HepG2 (cell line): ENCODE measurements around the gene UNC13D. TPM values are rescaled to one million over a fixed set of nuclear protein-coding genes. Genes with fewer than 3 reads are reported as not detected.

Experiments
- ARID3A ChIP-seq: IDR thresholded peaks from 2 replicates; pipeline ENCODE4 v1.6.1; 2012; ENCODE audit warnings: low read depth, low read length, improper control_type of control experiment
- ARID5B ChIP-seq: IDR thresholded peaks from 2 replicates; pipeline ENCODE4 v1.4.0; 2020; ENCODE audit warnings: mild to moderate bottlenecking, missing genetic modification reagents
- ATF1 ChIP-seq: IDR thresholded peaks from 2 replicates; pipeline ENCODE4 v1.6.1; 2016; ENCODE audit warnings: mild to moderate bottlenecking, control low read depth
- BORCS8-MEF2B ChIP-seq: sonication (generic); formaldehyde crosslinking; IDR thresholded peaks from 2 replicates; pipeline ENCODE4 v1.8.0; 2022; ENCODE audit warnings: mild to moderate bottlenecking, missing genetic modification reagents
- MED8 ChIP-seq: sonication (generic); formaldehyde crosslinking; IDR thresholded peaks from 2 replicates; pipeline ENCODE4 v1.8.1; 2023; ENCODE audit warnings: mild to moderate bottlenecking, missing genetic modification reagents; ENCODE audit not compliant: insufficient replicate concordance
- NR2F1 ChIP-seq, 2 experiments: fragments of 450-650 bp in 1 of 2; formaldehyde crosslinking in 1 of 2; IDR thresholded peaks; 2 replicates each; pipeline versions ENCODE4 v1.5.0 to v1.6.1; 2016 to 2020; ENCODE audit warnings: mild to moderate bottlenecking in 1 of 2, missing compliant biosample characterization in 1 of 2, missing genetic modification reagents in 1 of 2, moderate library complexity in 1 of 2
- PCBP1 ChIP-seq: fragments of 200-400 bp; formaldehyde crosslinking; IDR thresholded peaks from 2 replicates; pipeline ENCODE4 v1.6.1; 2017; ENCODE audit warnings: mild to moderate bottlenecking, low read depth, low read length, borderline replicate concordance
- PHB2 ChIP-seq: fragments of 450-650 bp; IDR thresholded peaks from 2 replicates; pipeline ENCODE4 v1.6.1; 2018; ENCODE audit not compliant: partially characterized antibody
- RBFOX2 ChIP-seq: fragments of 200-400 bp; formaldehyde crosslinking; IDR thresholded peaks from 2 replicates; pipeline ENCODE4 v1.6.1; 2017; ENCODE audit warnings: low read depth, mild to moderate bottlenecking, low read length
- SOX13 ChIP-seq, 3 experiments: fragments of 450-650 bp in 1 of 3; sonication (generic) in 1 of 3; formaldehyde crosslinking in 1 of 3; IDR thresholded peaks in 2 of 3; conservative IDR thresholded peaks in 1 of 3; 2 replicates each; pipeline versions ENCODE4 v1.5.0 to v1.6.1; 2016 to 2020; ENCODE audit warnings: antibody characterized with exemption in 1 of 3, mild to moderate bottlenecking in 1 of 3, missing compliant biosample characterization in 1 of 3, missing genetic modification reagents in 1 of 3, moderate library complexity in 1 of 3
- STAG1 ChIP-seq: sonication (generic); formaldehyde crosslinking; IDR thresholded peaks from 2 replicates; pipeline ENCODE4 v1.4.0; 2020; ENCODE audit warnings: missing genetic modification reagents
- ZNF207 ChIP-seq: fragments of 450-650 bp; IDR thresholded peaks from 2 replicates; pipeline ENCODE4 v1.6.1; 2016; ENCODE audit warnings: antibody characterized with exemption, borderline replicate concordance
- ZNF501 ChIP-seq: sonication (generic); formaldehyde crosslinking; IDR thresholded peaks from 2 replicates; pipeline ENCODE4 v1.5.1; 2020; ENCODE audit warnings: mild to moderate bottlenecking, moderate library complexity, missing genetic modification reagents
- ZNF660 ChIP-seq: sonication (generic); formaldehyde crosslinking; IDR thresholded peaks from 2 replicates; pipeline ENCODE4 v1.5.1; 2020; ENCODE audit warnings: mild to moderate bottlenecking, low read depth, missing genetic modification reagents, borderline replicate concordance
- ZNF678 ChIP-seq: sonication (generic); formaldehyde crosslinking; IDR thresholded peaks from 2 replicates; pipeline ENCODE4 v1.4.0; 2020; ENCODE audit warnings: mild to moderate bottlenecking, missing genetic modification reagents
- ZSCAN25 ChIP-seq: sonication (generic); formaldehyde crosslinking; IDR thresholded peaks from 2 replicates; pipeline ENCODE4 v1.8.0; 2022; ENCODE audit warnings: mild to moderate bottlenecking, missing genetic modification reagents
- polyA plus RNA-seq, 8 experiments: library from polyadenylated mRNA; depleted of rRNA in 3 of 8; stranded (reverse) in 7 of 8; unstranded in 1 of 8; fragments of >200 nt; fragmentation: Illumina TruSeq in 4 of 8; extraction: Trizol in 4 of 8; gene quantifications; 2 replicates each; pipeline versions ENCODE4 v1.2.1 to v1.2.3, GENCODE V29; 2011 to 2016; ENCODE audit warnings: low read depth in 4 of 8, missing spikeins in 1 of 8, mixed read lengths in 1 of 8; ENCODE audit not compliant: insufficient read depth in 1 of 8
- total RNA-seq, 5 experiments: library from RNA; depleted of rRNA; stranded (reverse); fragments of >200 nt; fragmentation: Illumina TruSeq; extraction: Trizol; gene quantifications; 2 replicates each; pipeline ENCODE4 v1.2.3, GENCODE V29; 2016; ENCODE audit warnings: low read depth in 1 of 5
- TF ChIP-seq, protein P1 (sequence below): sonication (generic); formaldehyde crosslinking; IDR thresholded peaks from 2 replicates; pipeline ENCODE4 v1.8.0; 2022; ENCODE audit warnings: mild to moderate bottlenecking, missing genetic modification reagents; ENCODE audit not compliant: insufficient replicate concordance

Gene UNC13D
- total and polyA plus RNA-seq, 2 of the 13 experiments (the other 11 are each of a cell fraction or from before 2014, with no cell fraction given): 29.7 to 42.7 TPM

DNA sequence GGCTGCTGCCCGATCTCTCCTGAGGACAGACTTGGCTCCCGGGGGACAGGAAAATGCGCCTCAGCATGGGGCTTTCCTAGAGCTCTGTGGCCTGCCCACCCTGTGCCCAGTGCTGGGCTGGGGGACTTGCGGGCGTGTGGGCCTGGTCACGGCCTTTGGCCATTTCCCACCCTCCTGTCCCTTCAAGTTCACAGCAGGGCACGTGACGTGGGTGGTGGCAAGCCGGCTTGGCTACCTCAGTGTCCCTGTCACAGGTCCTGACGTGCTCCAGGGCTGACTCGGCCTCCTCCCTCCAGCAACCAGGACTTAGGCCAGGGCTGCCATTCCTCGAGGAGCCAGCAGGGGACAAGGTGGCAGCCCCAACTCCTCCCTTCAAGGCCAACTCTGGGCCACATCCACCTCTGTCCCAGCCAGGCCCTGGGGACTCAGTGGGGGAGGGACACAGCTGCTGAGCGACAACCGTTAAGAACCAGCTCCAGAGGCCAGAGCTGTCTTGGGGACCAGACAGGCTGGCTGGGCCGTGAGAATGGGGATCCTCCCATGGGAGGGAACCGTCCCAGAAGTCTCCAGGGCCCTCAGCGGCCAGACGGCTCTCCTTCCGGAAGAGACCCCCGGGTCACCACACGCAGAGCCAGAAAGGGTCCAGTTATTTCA is 981 bp upstream of the UNC13D start (continued):
- TF ChIP-seq ARID5B (CRISPR knock-in tag): peak; percentile 44
- TF ChIP-seq BORCS8-MEF2B: peak; percentile 83
- TF ChIP-seq MED8 (CRISPR knock-in tag): no peak
- TF ChIP-seq, protein P1, sequence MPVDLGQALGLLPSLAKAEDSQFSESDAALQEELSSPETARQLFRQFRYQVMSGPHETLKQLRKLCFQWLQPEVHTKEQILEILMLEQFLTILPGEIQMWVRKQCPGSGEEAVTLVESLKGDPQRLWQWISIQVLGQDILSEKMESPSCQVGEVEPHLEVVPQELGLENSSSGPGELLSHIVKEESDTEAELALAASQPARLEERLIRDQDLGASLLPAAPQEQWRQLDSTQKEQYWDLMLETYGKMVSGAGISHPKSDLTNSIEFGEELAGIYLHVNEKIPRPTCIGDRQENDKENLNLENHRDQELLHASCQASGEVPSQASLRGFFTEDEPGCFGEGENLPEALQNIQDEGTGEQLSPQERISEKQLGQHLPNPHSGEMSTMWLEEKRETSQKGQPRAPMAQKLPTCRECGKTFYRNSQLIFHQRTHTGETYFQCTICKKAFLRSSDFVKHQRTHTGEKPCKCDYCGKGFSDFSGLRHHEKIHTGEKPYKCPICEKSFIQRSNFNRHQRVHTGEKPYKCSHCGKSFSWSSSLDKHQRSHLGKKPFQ (CRISPR knock-in tag): no peak
- TF ChIP-seq ATF1 (CRISPR knock-in tag): no peak
- TF ChIP-seq NR2F1 (CRISPR knock-in tag; IDR thresholded peaks at IDR 0.05): 0 out of 4 replicates have a peak, but pooled peaks of 1 of the 2 experiments have one; percentile 26
- no peak for TF ChIP-seq ZNF207
- no peak for TF ChIP-seq ZNF660 (CRISPR knock-in tag)
- 0 out of 2 replicates have a peak, but pooled peaks have one; percentile 28 for TF ChIP-seq ARID3A
- TF ChIP-seq STAG1: peak; percentile 62
- TF ChIP-seq PCBP1: peak; percentile 63; the same call in 1 of the 2 replicates
- no peak for TF ChIP-seq SOX13 (IDR thresholded peaks at IDR 0.05)
- peak in 1 of 2 experiments; percentile 54; a peak in 1 of 4 replicates for TF ChIP-seq SOX13 (CRISPR knock-in tag; conservative IDR thresholded peaks at IDR 0.05 in 1 of 2, IDR thresholded peaks at IDR 0.05 in 1 of 2)
- TF ChIP-seq ZNF501 (CRISPR knock-in tag): 0 out of 2 replicates have a peak, but pooled peaks have one; percentile 29
- no peak for TF ChIP-seq PHB2
- no peak for TF ChIP-seq ZNF678 (CRISPR knock-in tag)
- TF ChIP-seq ZSCAN25: no peak; the same call in 1 of the 2 replicates
- peak; percentile 65; the same call in 1 of the 2 replicates for TF ChIP-seq RBFOX2
